ENCODE measurements around the gene OR12D3.
"Not testable (repeated sequence)": the region's sequence is repeated elsewhere in the genome, so short reads cannot be mapped to it uniquely, and the experiment has no call there.

OR12D3 gene

GRCh38 chr6:29375191-29375590 lies at the start of gene OR12D3:
TSS of gene OR12D3 (minus strand) at chr6:29375291. CDS start at chr6:29375287, 4 bp downstream.
- DNase-seq (ENCODE audit: low read depth, low spot score) = no peak

GRCh38 chr6:29424575-29424974 lies 49.5 kb upstream of the OR12D3 start:
- DNase-seq (ENCODE audit: low read depth, low spot score) = no peak

GRCh38 chr6:29424168-29424567 lies 49.1 kb upstream of the OR12D3 start:
- DNase-seq (ENCODE audit: low read depth, low spot score) = no peak

- no peak for DNase-seq (ENCODE audit: low read depth, low spot score)
Measured at GRCh38 chr6:29419516-29419915, 44.4 kb upstream of the OR12D3 start.

- DNase-seq (ENCODE audit: low read depth, low spot score) = no peak
Measured at GRCh38 chr6:29414588-29414987, 39.5 kb upstream of the OR12D3 start, which contains the start of gene OR12D1. TSS of gene OR12D1 (plus strand) at chr6:29414928.

GRCh38 chr6:29403801-29404200 lies 28.7 kb upstream of the OR12D3 start:
- DNase-seq (ENCODE audit: low read depth, low spot score) = no peak

GRCh38 chr6:29399525-29399924 lies 24.4 kb upstream of the OR12D3 start:
- no peak for DNase-seq (ENCODE audit: low read depth, low spot score)

- DNase-seq (ENCODE audit: low read depth, low spot score) = no peak
Measured at GRCh38 chr6:29395331-29395730, 20.2 kb upstream of the OR12D3 start, which contains the start of gene OR12D2. TSS of gene OR12D2 (plus strand) at chr6:29395631. CDS start at chr6:29396700, 1,069 bp downstream.

GRCh38 chr6:29388533-29388932 lies 13.4 kb upstream of the OR12D3 start:
- no peak for DNase-seq (ENCODE audit: low read depth, low spot score)

GRCh38 chr6:29376003-29376402 lies 912 bp upstream of the OR12D3 start:
- DNase-seq (ENCODE audit: low read depth, low spot score) = no peak

GRCh38 chr6:29368765-29369164 lies 6.3 kb downstream of the OR12D3 start, which contains the start of gene OR5V1:
TSS of gene OR5V1 (minus strand) at chr6:29368865. CDS start at chr6:29356195, 12,670 bp downstream.
- no peak for DNase-seq (ENCODE audit: low read depth, low spot score)

GRCh38 chr6:29355603-29356002 lies 19.5 kb downstream of the OR12D3 start:
- no peak for DNase-seq (ENCODE audit: low read depth, low spot score)

GRCh38 chr6:29354980-29355379 lies 20.1 kb downstream of the OR12D3 start:
- DNase-seq (ENCODE audit: low read depth, low spot score) = no peak

- not testable (repeated sequence) for DNase-seq (ENCODE audit: low read depth, low spot score)
Measured at GRCh38 chr6:29349348-29349747, 25.7 kb downstream of the OR12D3 start.

- DNase-seq (ENCODE audit: low read depth, low spot score) = no peak
Measured at GRCh38 chr6:29345380-29345779, 29.7 kb downstream of the OR12D3 start.

- no peak for DNase-seq (ENCODE audit: low read depth, low spot score)
Measured at GRCh38 chr6:29336269-29336668, 38.8 kb downstream of the OR12D3 start.

GRCh38 chr6:29332676-29333075 lies 42.4 kb downstream of the OR12D3 start:
- no peak for DNase-seq (ENCODE audit: low read depth, low spot score)

GRCh38 chr6:29325777-29326176 lies 49.3 kb downstream of the OR12D3 start:
- DNase-seq (ENCODE audit: low read depth, low spot score) = no peak
